Measurements from ENCODE around the gene MTR.

The MTR gene

GRCh38 chr1:236868625-236869467 is 73.8 kb downstream of the MTR start:
- H3K9me3 Mint-ChIP-seq, result no peaks in the 10 kb centered on the region
- H3K27me3 Mint-ChIP-seq, result no peaks in the 10 kb centered on the region
- intact Hi-C loops (cut with micrococcal nuclease), result loop anchor here (1.0 to 5.0 kb wide), 3 partner anchors 73 to 262 kb away; no protein-coding TSS in a partner anchor
- H3K4me1 Mint-ChIP-seq (ENCODE audit: low read depth), result peaks cover 40% of the 10 kb centered on the region
- peak overlapping the region; percentile 92 for H3K27ac Mint-ChIP-seq
- H3K36me3 Mint-ChIP-seq (ENCODE audit: low read depth), result peaks cover 66% of the 10 kb centered on the region
- no peak overlapping the region for H3K4me3 Mint-ChIP-seq

- Mint-ChIP-seq H3K9me3 (no peaks in the 10 kb centered on the region), H3K27me3 (no peaks in the 10 kb centered on the region), H3K27ac (peak overlapping the region; percentile 92), H3K4me3 (no peak overlapping the region), H3K36me3 (ENCODE audit: low read depth) (peaks cover 68% of the 10 kb centered on the region), H3K4me1 (ENCODE audit: low read depth) (peaks cover 40% of the 10 kb centered on the region)
- intact Hi-C loops (cut with micrococcal nuclease), result loop anchor here (1.0 to 5.0 kb wide), 3 partner anchors 74 to 263 kb away; no protein-coding TSS in a partner anchor
Measured at GRCh38 chr1:236869911-236870310, 74.8 kb downstream of the MTR start.

- Mint-ChIP-seq H3K36me3 (ENCODE audit: low read depth) (peaks cover 68% of the 10 kb centered on the region), H3K27ac (peak overlapping the region; percentile 92)
- intact Hi-C loops (cut with micrococcal nuclease), result no loop called here
Measured at GRCh38 chr1:236870721-236871120, 75.6 kb downstream of the MTR start.

GRCh38 chr1:236872075-236872666 is 77.1 kb downstream of the MTR start:
- Mint-ChIP-seq H3K27ac (peak overlapping the region; percentile 41), H3K4me1 (ENCODE audit: low read depth) (peaks cover 30% of the 10 kb centered on the region), H3K27me3 (no peaks in the 10 kb centered on the region), H3K36me3 (ENCODE audit: low read depth) (peaks cover 62% of the 10 kb centered on the region), H3K9me3 (no peaks in the 10 kb centered on the region), H3K4me3 (no peak overlapping the region)
- intact Hi-C loops (cut with micrococcal nuclease), result no loop called here

More at GRCh38 chr1:236870721-236871120, 75.6 kb downstream of the MTR start:
- H3K4me3 Mint-ChIP-seq, result peak overlapping the region; percentile 18
- H3K4me1 Mint-ChIP-seq (ENCODE audit: low read depth), result peaks cover 33% of the 10 kb centered on the region
- H3K27me3 Mint-ChIP-seq, result no peaks in the 10 kb centered on the region
- H3K9me3 Mint-ChIP-seq, result no peaks in the 10 kb centered on the region

- intact Hi-C loops (cut with micrococcal nuclease), result no loop called here
- no peak overlapping the region for H3K27ac Mint-ChIP-seq
- H3K9me3 Mint-ChIP-seq, result no peaks in the 10 kb centered on the region
- H3K4me3 Mint-ChIP-seq, result no peak overlapping the region
- H3K27me3 Mint-ChIP-seq, result no peaks in the 10 kb centered on the region
- H3K4me1 Mint-ChIP-seq (ENCODE audit: low read depth), result peaks cover 12% of the 10 kb centered on the region
- peaks cover 53% of the 10 kb centered on the region for H3K36me3 Mint-ChIP-seq (ENCODE audit: low read depth)
Measured at GRCh38 chr1:236875975-236876374, 80.9 kb downstream of the MTR start.

GRCh38 chr1:236877661-236878060 is 82.6 kb downstream of the MTR start:
- Mint-ChIP-seq H3K36me3 (ENCODE audit: low read depth) (peaks cover 48% of the 10 kb centered on the region), H3K27me3 (no peaks in the 10 kb centered on the region), H3K9me3 (no peaks in the 10 kb centered on the region), H3K4me3 (no peak overlapping the region), H3K27ac (no peak overlapping the region), H3K4me1 (ENCODE audit: low read depth) (no peaks in the 10 kb centered on the region)
- intact Hi-C loops (cut with micrococcal nuclease), result no loop called here

GRCh38 chr1:236880209-236880608 is 85.1 kb downstream of the MTR start:
- Mint-ChIP-seq H3K4me3 (no peak overlapping the region), H3K4me1 (ENCODE audit: low read depth) (no peaks in the 10 kb centered on the region), H3K27me3 (no peaks in the 10 kb centered on the region), H3K9me3 (no peaks in the 10 kb centered on the region), H3K36me3 (ENCODE audit: low read depth) (peaks cover 48% of the 10 kb centered on the region), H3K27ac (no peak overlapping the region)
- intact Hi-C loops (cut with micrococcal nuclease), result no loop called here

- no peak overlapping the region for H3K4me3 Mint-ChIP-seq
- peaks cover 1% of the 10 kb centered on the region for H3K4me1 Mint-ChIP-seq (ENCODE audit: low read depth)
- H3K36me3 Mint-ChIP-seq (ENCODE audit: low read depth), result peaks cover 60% of the 10 kb centered on the region
- H3K27ac Mint-ChIP-seq, result no peak overlapping the region
- no peaks in the 10 kb centered on the region for H3K27me3 Mint-ChIP-seq
- intact Hi-C loops (cut with micrococcal nuclease), result no loop called here
- H3K9me3 Mint-ChIP-seq, result no peaks in the 10 kb centered on the region
Measured at GRCh38 chr1:236882678-236883077, 87.6 kb downstream of the MTR start.

- peaks cover 6% of the 10 kb centered on the region for H3K4me1 Mint-ChIP-seq (ENCODE audit: low read depth)
- no peaks in the 10 kb centered on the region for H3K27me3 Mint-ChIP-seq
- H3K4me3 Mint-ChIP-seq, result no peak overlapping the region
- peaks cover 82% of the 10 kb centered on the region for H3K36me3 Mint-ChIP-seq (ENCODE audit: low read depth)
- intact Hi-C loops (cut with micrococcal nuclease), result no loop called here
- no peaks in the 10 kb centered on the region for H3K9me3 Mint-ChIP-seq
- H3K27ac Mint-ChIP-seq, result no peak overlapping the region
Measured at GRCh38 chr1:236886199-236886598, 91.1 kb downstream of the MTR start.

- H3K4me3 Mint-ChIP-seq, result no peak overlapping the region
- peaks cover 6% of the 10 kb centered on the region for H3K4me1 Mint-ChIP-seq (ENCODE audit: low read depth)
- no peak overlapping the region for H3K27ac Mint-ChIP-seq
Measured at GRCh38 chr1:236887081-236887480, 92.0 kb downstream of the MTR start.

GRCh38 chr1:236888126-236888525 is 93.0 kb downstream of the MTR start:
- intact Hi-C loops (cut with micrococcal nuclease), result no loop called here
- Mint-ChIP-seq H3K36me3 (ENCODE audit: low read depth) (peaks cover 94% of the 10 kb centered on the region), H3K27ac (no peak overlapping the region), H3K27me3 (no peaks in the 10 kb centered on the region), H3K4me3 (no peak overlapping the region), H3K4me1 (ENCODE audit: low read depth) (peaks cover 6% of the 10 kb centered on the region), H3K9me3 (no peaks in the 10 kb centered on the region)

More at GRCh38 chr1:236887081-236887480, 92.0 kb downstream of the MTR start:
- intact Hi-C loops (cut with micrococcal nuclease), result no loop called here
- Mint-ChIP-seq H3K27me3 (no peaks in the 10 kb centered on the region), H3K9me3 (no peaks in the 10 kb centered on the region), H3K36me3 (ENCODE audit: low read depth) (peaks cover 91% of the 10 kb centered on the region)

GRCh38 chr1:236888903-236889302 is 93.8 kb downstream of the MTR start:
- no peaks in the 10 kb centered on the region for H3K27me3 Mint-ChIP-seq
- H3K27ac Mint-ChIP-seq, result no peak overlapping the region
- peaks cover 97% of the 10 kb centered on the region for H3K36me3 Mint-ChIP-seq (ENCODE audit: low read depth)
- H3K4me3 Mint-ChIP-seq, result no peak overlapping the region
- H3K9me3 Mint-ChIP-seq, result no peaks in the 10 kb centered on the region
- intact Hi-C loops (cut with micrococcal nuclease), result no loop called here
- peaks cover 6% of the 10 kb centered on the region for H3K4me1 Mint-ChIP-seq (ENCODE audit: low read depth)

- peaks cover 97% of the 10 kb centered on the region for H3K36me3 Mint-ChIP-seq (ENCODE audit: low read depth)
- intact Hi-C loops (cut with micrococcal nuclease), result no loop called here
- H3K4me3 Mint-ChIP-seq, result no peak overlapping the region
- H3K4me1 Mint-ChIP-seq (ENCODE audit: low read depth), result peaks cover 6% of the 10 kb centered on the region
- no peaks in the 10 kb centered on the region for H3K27me3 Mint-ChIP-seq
- no peaks in the 10 kb centered on the region for H3K9me3 Mint-ChIP-seq
- no peak overlapping the region for H3K27ac Mint-ChIP-seq
Measured at GRCh38 chr1:236890152-236891056, 95.3 kb downstream of the MTR start.
